HEK293 (cell line): Measurements from ENCODE around the gene PAM.

ENCODE experiments used
- CTCF ChIA-PET: fragments of 350-600 bp; formaldehyde crosslinking; extraction: SDS; loops from one replicate; lab custom pipeline; 2021; ENCODE audit warnings: antibody characterized with exemption; lab: Yijun Ruan, JAX
- POLR2A ChIA-PET: fragments of 300-600 bp; formaldehyde crosslinking; extraction: SDS; loops from one replicate; lab custom pipeline; 2020; ENCODE audit warnings: antibody characterized with exemption, inconsistent platforms; lab: Yijun Ruan, JAX
- H3K27ac ChIP-seq: fragments of 200-500 bp; sonication (Bioruptor generic); 2 replicates; pipeline ENCODE4 v1.5.1; 2014; ENCODE audit warnings: low read depth, low read length, control low read depth, inconsistent platforms; ENCODE audit errors: extremely low read depth
- H3K36me3 ChIP-seq, 2 experiments: fragments of 200-500 bp in 1 of 2; sonication (Bioruptor generic) in 1 of 2; 1 replicate in 1 of 2; 2 replicates in 1 of 2; pipeline ENCODE4 v1.5.1; 2014 to 2017; ENCODE audit warnings: inconsistent platforms in 2 of 2, low read length in 2 of 2; ENCODE audit not compliant: control insufficient read depth in 2 of 2, insufficient read depth in 1 of 2
- H3K4me1 ChIP-seq: fragments of 200-500 bp; sonication (Bioruptor generic); 2 replicates; pipeline ENCODE4 v1.5.1; 2014; ENCODE audit warnings: mild to moderate bottlenecking, low read length, inconsistent platforms; ENCODE audit not compliant: control insufficient read depth, insufficient read depth
- H3K4me3 ChIP-seq: 2 replicates; pipeline ENCODE4 v1.5.1; 2011; ENCODE audit warnings: low read depth, mild to moderate bottlenecking, control low read depth, low read length, moderate library complexity
- H3K9me3 ChIP-seq: fragments of 200-500 bp; sonication (Bioruptor generic); 2 replicates; pipeline ENCODE4 v1.5.1; 2014; ENCODE audit warnings: low read depth, low read length, inconsistent platforms; ENCODE audit not compliant: control insufficient read depth, insufficient read depth
- BCL11A ChIP-seq: fragments of 450-650 bp; formaldehyde crosslinking; IDR thresholded peaks from 2 replicates; pipeline ENCODE4 v1.5.1; 2016; ENCODE audit warnings: low read depth, missing biosample characterization, missing genetic modification characterization
- GFI1B ChIP-seq: fragments of 450-650 bp; formaldehyde crosslinking; IDR thresholded peaks from 2 replicates; pipeline ENCODE4 v1.5.1; 2016; ENCODE audit warnings: missing biosample characterization, missing genetic modification characterization
- HOXA7 ChIP-seq: sonication (generic); formaldehyde crosslinking; IDR thresholded peaks from 2 replicates; pipeline ENCODE4 v1.8.1; 2022; ENCODE audit warnings: missing genetic modification reagents, borderline replicate concordance
- KLF10 ChIP-seq: fragments of 450-650 bp; IDR thresholded peaks from 2 replicates; pipeline ENCODE4 v1.5.1; 2018; ENCODE audit warnings: missing biosample characterization, mild to moderate bottlenecking, missing genetic modification characterization
- MEIS1 ChIP-seq: sonication (generic); formaldehyde crosslinking; IDR thresholded peaks from 2 replicates; pipeline ENCODE4 v1.8.1; 2022; ENCODE audit warnings: missing genetic modification reagents, mild to moderate bottlenecking, borderline replicate concordance
- MYNN ChIP-seq: fragments of 450-650 bp; formaldehyde crosslinking; IDR thresholded peaks from 2 replicates; pipeline ENCODE4 v1.5.1; 2016; ENCODE audit warnings: missing biosample characterization, missing genetic modification characterization, borderline replicate concordance
- ZFP41 ChIP-seq: fragments of 450-650 bp; formaldehyde crosslinking; IDR thresholded peaks from 2 replicates; pipeline ENCODE4 v1.5.1; 2016; ENCODE audit warnings: missing biosample characterization, missing genetic modification characterization, borderline replicate concordance
- ZNF174 ChIP-seq: fragments of 450-650 bp; formaldehyde crosslinking; IDR thresholded peaks from 2 replicates; pipeline ENCODE4 v1.5.0; 2017; ENCODE audit warnings: missing biosample characterization, mild to moderate bottlenecking, missing genetic modification characterization
- ZNF248 ChIP-seq: fragments of 450-650 bp; formaldehyde crosslinking; IDR thresholded peaks from 2 replicates; pipeline ENCODE4 v1.5.1; 2017; ENCODE audit warnings: missing biosample characterization, missing genetic modification characterization
- ZNF362 ChIP-seq: fragments of 450-650 bp; formaldehyde crosslinking; IDR thresholded peaks from 2 replicates; pipeline ENCODE4 v1.5.1; 2016; ENCODE audit warnings: missing biosample characterization, missing genetic modification characterization
- ZNF416 ChIP-seq: fragments of 450-650 bp; formaldehyde crosslinking; IDR thresholded peaks from 2 replicates; pipeline ENCODE4 v1.5.1; 2016; ENCODE audit warnings: missing biosample characterization, missing genetic modification characterization
- ZNF501 ChIP-seq: fragments of 450-650 bp; formaldehyde crosslinking; IDR thresholded peaks from 2 replicates; pipeline ENCODE4 v1.5.1; 2016; ENCODE audit warnings: missing biosample characterization, missing genetic modification characterization
- ZNF548 ChIP-seq: fragments of 450-650 bp; formaldehyde crosslinking; IDR thresholded peaks from 2 replicates; pipeline ENCODE4 v1.5.1; 2016; ENCODE audit warnings: missing biosample characterization, missing genetic modification characterization
- ZNF610 ChIP-seq: fragments of 450-650 bp; formaldehyde crosslinking; IDR thresholded peaks from 2 replicates; pipeline ENCODE4 v1.5.1; 2016; ENCODE audit warnings: missing biosample characterization, missing genetic modification characterization, borderline replicate concordance
- ZNF768 ChIP-seq: fragments of 450-650 bp; formaldehyde crosslinking; IDR thresholded peaks from 2 replicates; pipeline ENCODE4 v1.5.1; 2018; ENCODE audit warnings: missing biosample characterization, mild to moderate bottlenecking, missing genetic modification characterization
- ZNF830 ChIP-seq: fragments of 450-650 bp; IDR thresholded peaks from 2 replicates; pipeline ENCODE4 v1.5.0; 2018; ENCODE audit warnings: missing biosample characterization, missing genetic modification characterization, low read depth, mild to moderate bottlenecking, moderate library complexity
- TF ChIP-seq, protein P1 (sequence below): fragments of 450-650 bp; formaldehyde crosslinking; IDR thresholded peaks from 2 replicates; pipeline ENCODE4 v1.5.1; 2016; ENCODE audit warnings: missing biosample characterization, missing genetic modification characterization
- TF ChIP-seq, protein P2 (sequence below): fragments of 450-650 bp; formaldehyde crosslinking; IDR thresholded peaks from 2 replicates; pipeline ENCODE4 v1.5.0; 2017; ENCODE audit warnings: missing biosample characterization, missing genetic modification characterization, borderline replicate concordance
- TF ChIP-seq, protein P3 (sequence below): fragments of 450-650 bp; formaldehyde crosslinking; IDR thresholded peaks from 2 replicates; pipeline ENCODE4 v1.5.1; 2017; ENCODE audit warnings: missing biosample characterization, missing genetic modification characterization

The PAM gene

GRCh38 chr5:102797322-102797884, 42.3 kb downstream of the PAM start:
- H3K36me3 ChIP-seq: no peaks in the 10 kb centered on the region
- peaks cover 29% of the 10 kb centered on the region for H3K4me1 ChIP-seq
- no peak for TF ChIP-seq ZNF416
- no peak for TF ChIP-seq ZNF501
- no peak for TF ChIP-seq ZNF768 (tag by site-specific recombination)
- TF ChIP-seq ZNF548 (tag by site-specific recombination): no peak
- no peak for TF ChIP-seq ZNF362 (tag by site-specific recombination)
- TF ChIP-seq HOXA7: no peak
- no peak for TF ChIP-seq ZNF610 (tag by site-specific recombination)
- no peak for TF ChIP-seq ZFP41 (tag by site-specific recombination)
- no peak for TF ChIP-seq MEIS1
- no peak for TF ChIP-seq GFI1B
- TF ChIP-seq ZNF174 (tag by site-specific recombination): no peak
- no peak for TF ChIP-seq BCL11A (tag by site-specific recombination)
- no peak for TF ChIP-seq KLF10 (tag by site-specific recombination)
- TF ChIP-seq, protein P1, sequence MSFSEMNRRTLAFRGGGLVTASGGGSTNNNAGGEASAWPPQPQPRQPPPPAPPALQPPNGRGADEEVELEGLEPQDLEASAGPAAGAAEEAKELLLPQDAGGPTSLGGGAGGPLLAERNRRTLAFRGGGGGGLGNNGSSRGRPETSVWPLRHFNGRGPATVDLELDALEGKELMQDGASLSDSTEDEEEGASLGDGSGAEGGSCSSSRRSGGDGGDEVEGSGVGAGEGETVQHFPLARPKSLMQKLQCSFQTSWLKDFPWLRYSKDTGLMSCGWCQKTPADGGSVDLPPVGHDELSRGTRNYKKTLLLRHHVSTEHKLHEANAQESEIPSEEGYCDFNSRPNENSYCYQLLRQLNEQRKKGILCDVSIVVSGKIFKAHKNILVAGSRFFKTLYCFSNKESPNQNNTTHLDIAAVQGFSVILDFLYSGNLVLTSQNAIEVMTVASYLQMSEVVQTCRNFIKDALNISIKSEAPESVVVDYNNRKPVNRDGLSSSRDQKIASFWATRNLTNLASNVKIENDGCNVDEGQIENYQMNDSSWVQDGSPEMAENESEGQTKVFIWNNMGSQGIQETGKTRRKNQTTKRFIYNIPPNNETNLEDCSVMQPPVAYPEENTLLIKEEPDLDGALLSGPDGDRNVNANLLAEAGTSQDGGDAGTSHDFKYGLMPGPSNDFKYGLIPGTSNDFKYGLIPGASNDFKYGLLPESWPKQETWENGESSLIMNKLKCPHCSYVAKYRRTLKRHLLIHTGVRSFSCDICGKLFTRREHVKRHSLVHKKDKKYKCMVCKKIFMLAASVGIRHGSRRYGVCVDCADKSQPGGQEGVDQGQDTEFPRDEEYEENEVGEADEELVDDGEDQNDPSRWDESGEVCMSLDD (tag by site-specific recombination): no peak
- TF ChIP-seq, protein P2, sequence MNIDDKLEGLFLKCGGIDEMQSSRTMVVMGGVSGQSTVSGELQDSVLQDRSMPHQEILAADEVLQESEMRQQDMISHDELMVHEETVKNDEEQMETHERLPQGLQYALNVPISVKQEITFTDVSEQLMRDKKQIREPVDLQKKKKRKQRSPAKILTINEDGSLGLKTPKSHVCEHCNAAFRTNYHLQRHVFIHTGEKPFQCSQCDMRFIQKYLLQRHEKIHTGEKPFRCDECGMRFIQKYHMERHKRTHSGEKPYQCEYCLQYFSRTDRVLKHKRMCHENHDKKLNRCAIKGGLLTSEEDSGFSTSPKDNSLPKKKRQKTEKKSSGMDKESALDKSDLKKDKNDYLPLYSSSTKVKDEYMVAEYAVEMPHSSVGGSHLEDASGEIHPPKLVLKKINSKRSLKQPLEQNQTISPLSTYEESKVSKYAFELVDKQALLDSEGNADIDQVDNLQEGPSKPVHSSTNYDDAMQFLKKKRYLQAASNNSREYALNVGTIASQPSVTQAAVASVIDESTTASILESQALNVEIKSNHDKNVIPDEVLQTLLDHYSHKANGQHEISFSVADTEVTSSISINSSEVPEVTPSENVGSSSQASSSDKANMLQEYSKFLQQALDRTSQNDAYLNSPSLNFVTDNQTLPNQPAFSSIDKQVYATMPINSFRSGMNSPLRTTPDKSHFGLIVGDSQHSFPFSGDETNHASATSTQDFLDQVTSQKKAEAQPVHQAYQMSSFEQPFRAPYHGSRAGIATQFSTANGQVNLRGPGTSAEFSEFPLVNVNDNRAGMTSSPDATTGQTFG: no peak
- TF ChIP-seq ZNF248 (tag by site-specific recombination): no peak
- no peak for TF ChIP-seq ZNF830 (tag by site-specific recombination)
- no peak for TF ChIP-seq MYNN (tag by site-specific recombination)
- TF ChIP-seq, protein P3, sequence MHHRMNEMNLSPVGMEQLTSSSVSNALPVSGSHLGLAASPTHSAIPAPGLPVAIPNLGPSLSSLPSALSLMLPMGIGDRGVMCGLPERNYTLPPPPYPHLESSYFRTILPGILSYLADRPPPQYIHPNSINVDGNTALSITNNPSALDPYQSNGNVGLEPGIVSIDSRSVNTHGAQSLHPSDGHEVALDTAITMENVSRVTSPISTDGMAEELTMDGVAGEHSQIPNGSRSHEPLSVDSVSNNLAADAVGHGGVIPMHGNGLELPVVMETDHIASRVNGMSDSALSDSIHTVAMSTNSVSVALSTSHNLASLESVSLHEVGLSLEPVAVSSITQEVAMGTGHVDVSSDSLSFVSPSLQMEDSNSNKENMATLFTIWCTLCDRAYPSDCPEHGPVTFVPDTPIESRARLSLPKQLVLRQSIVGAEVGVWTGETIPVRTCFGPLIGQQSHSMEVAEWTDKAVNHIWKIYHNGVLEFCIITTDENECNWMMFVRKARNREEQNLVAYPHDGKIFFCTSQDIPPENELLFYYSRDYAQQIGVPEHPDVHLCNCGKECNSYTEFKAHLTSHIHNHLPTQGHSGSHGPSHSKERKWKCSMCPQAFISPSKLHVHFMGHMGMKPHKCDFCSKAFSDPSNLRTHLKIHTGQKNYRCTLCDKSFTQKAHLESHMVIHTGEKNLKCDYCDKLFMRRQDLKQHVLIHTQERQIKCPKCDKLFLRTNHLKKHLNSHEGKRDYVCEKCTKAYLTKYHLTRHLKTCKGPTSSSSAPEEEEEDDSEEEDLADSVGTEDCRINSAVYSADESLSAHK (tag by site-specific recombination): no peak
- POLR2A ChIA-PET: no interaction called here
- H3K27ac ChIP-seq: no peak overlapping the region
- CTCF ChIA-PET: no interaction called here
- no peaks in the 10 kb centered on the region for H3K9me3 ChIP-seq
- H3K4me3 ChIP-seq: no peak overlapping the region
